GM06990 (cell line): Measurements from ENCODE around the gene HLA-B.

Experiments
- DNase-seq: peaks from one replicate; pipeline ENCODE4 v3.0.0-alpha.2; 2011; ENCODE audit not compliant: insufficient read length; ENCODE audit errors: extremely low read depth
- H3K27me3 ChIP-seq: replicated peaks from 2 replicates; pipeline ENCODE4 v1.6.0; 2011; ENCODE audit warnings: low read length; ENCODE audit not compliant: control insufficient read depth, insufficient read depth
- H3K36me3 ChIP-seq: 2 replicates; pipeline ENCODE4 v1.5.1; 2011; ENCODE audit warnings: low read length; ENCODE audit not compliant: control insufficient read depth, insufficient read depth
- H3K4me3 ChIP-seq: replicated peaks from 2 replicates; pipeline ENCODE4 v1.5.1; 2011; ENCODE audit warnings: low read depth, mild to moderate bottlenecking, control low read depth, low read length
- CTCF ChIP-seq: IDR thresholded peaks from 2 replicates; pipeline ENCODE4 v1.5.1; 2011; ENCODE audit warnings: low read length, control low read depth, mild to moderate bottlenecking, inconsistent platforms; ENCODE audit not compliant: insufficient read depth, poor library complexity, severe bottlenecking

HLA-B gene

GRCh38 chr6:31354158-31354863 lies 2.7 kb downstream of the HLA-B start:
- H3K27me3 ChIP-seq = no peaks in the 10 kb centered on the region
- H3K36me3 ChIP-seq = peaks cover 29% of the 10 kb centered on the region
- TF ChIP-seq CTCF = no peak
- peak overlapping the region; percentile 88 for H3K4me3 ChIP-seq
- DNase-seq = peak; percentile 13

GRCh38 chr6:31353384-31353945 lies 3.5 kb downstream of the HLA-B start:
- Histone ChIP-seq H3K27me3 (no peaks in the 10 kb centered on the region), H3K4me3 (peak overlapping the region; percentile 5; the same call in 1 of the 2 replicates), H3K36me3 (peaks cover 29% of the 10 kb centered on the region)
- peak; percentile 17 for DNase-seq
- TF ChIP-seq CTCF = no peak

- 0 out of 2 replicates have a peak overlapping the region, but pooled peaks have one; percentile 5 for H3K4me3 ChIP-seq
- H3K27me3 ChIP-seq = no peaks in the 10 kb centered on the region
- DNase-seq = peak; percentile 18
- H3K36me3 ChIP-seq = peaks cover 29% of the 10 kb centered on the region
- TF ChIP-seq CTCF = no peak
These were observed 4.1 kb downstream of the HLA-B start for GRCh38 chr6:31352683-31353383.

- TF ChIP-seq CTCF = no peak
- DNase-seq = peak; percentile 6
- Histone ChIP-seq H3K36me3 (peaks cover 29% of the 10 kb centered on the region), H3K4me3 (no peak overlapping the region), H3K27me3 (no peaks in the 10 kb centered on the region)
These were observed 4.7 kb downstream of the HLA-B start for GRCh38 chr6:31352310-31352682.

- no peaks in the 10 kb centered on the region for H3K27me3 ChIP-seq
- H3K4me3 ChIP-seq = no peak overlapping the region
- peaks cover 29% of the 10 kb centered on the region for H3K36me3 ChIP-seq
- peak; percentile 47 for DNase-seq
- TF ChIP-seq CTCF = no peak
These were observed 5.3 kb downstream of the HLA-B start for GRCh38 chr6:31351401-31352309.
